Measurements from ENCODE around the gene PLCD4.

The PLCD4 gene

GRCh38 chr2:218576854-218577253 lies 30.8 kb upstream of the PLCD4 start:
- whole genome bisulfite sequencing: 85% methylated on average over 4 of the region's 4 CpGs
- Histone ChIP-seq H3K9ac (ENCODE audit: low read depth, low read length) (no peak overlapping the region), H3K27ac (ENCODE audit: low read depth, low read length) (no peak overlapping the region), H3K9me3 (ENCODE audit: insufficient read depth, low read depth, low read length) (no peaks in the 10 kb centered on the region), H3K4me1 (ENCODE audit: insufficient read depth, low read length) (peaks cover 20% of the 10 kb centered on the region), H3K4me3 (ENCODE audit: low read length) (no peak overlapping the region), H3K36me3 (ENCODE audit: insufficient read depth, low read length) (peaks cover 68% of the 10 kb centered on the region), H3K27me3 (ENCODE audit: insufficient read depth, low read length) (no peaks in the 10 kb centered on the region)

GRCh38 chr2:218577482-218578220 lies 30.0 kb upstream of the PLCD4 start:
- Histone ChIP-seq H3K9me3 (ENCODE audit: insufficient read depth, low read depth, low read length) (no peaks in the 10 kb centered on the region), H3K9ac (ENCODE audit: low read depth, low read length) (no peak overlapping the region), H3K27me3 (ENCODE audit: insufficient read depth, low read length) (no peaks in the 10 kb centered on the region), H3K4me3 (ENCODE audit: low read length) (no peak overlapping the region), H3K4me1 (ENCODE audit: insufficient read depth, low read length) (peaks cover 20% of the 10 kb centered on the region), H3K27ac (ENCODE audit: low read depth, low read length) (peak overlapping the region; percentile 11; the same call in 1 of the 2 replicates), H3K36me3 (ENCODE audit: insufficient read depth, low read length) (peaks cover 69% of the 10 kb centered on the region)
- 92% methylated on average over 2 of the region's 3 CpGs for WGBS

GRCh38 chr2:218578272-218578877 lies 29.3 kb upstream of the PLCD4 start:
- H3K4me1 ChIP-seq (ENCODE audit: insufficient read depth, low read length): peaks cover 20% of the 10 kb centered on the region
- H3K9me3 ChIP-seq (ENCODE audit: insufficient read depth, low read depth, low read length): no peaks in the 10 kb centered on the region
- peak overlapping the region; percentile 11 for H3K27ac ChIP-seq (ENCODE audit: low read depth, low read length)
- 80% methylated on average over 1 of the region's 3 CpGs for WGBS
- H3K27me3 ChIP-seq (ENCODE audit: insufficient read depth, low read length): no peaks in the 10 kb centered on the region
- H3K9ac ChIP-seq (ENCODE audit: low read depth, low read length): no peak overlapping the region
- H3K36me3 ChIP-seq (ENCODE audit: insufficient read depth, low read length): peaks cover 69% of the 10 kb centered on the region
- H3K4me3 ChIP-seq (ENCODE audit: low read length): no peak overlapping the region

GRCh38 chr2:218582076-218582475 lies 25.6 kb upstream of the PLCD4 start:
- no peak overlapping the region for H3K4me3 ChIP-seq (ENCODE audit: low read length)
- H3K9me3 ChIP-seq (ENCODE audit: insufficient read depth, low read depth, low read length): no peaks in the 10 kb centered on the region
- peaks cover 73% of the 10 kb centered on the region for H3K36me3 ChIP-seq (ENCODE audit: insufficient read depth, low read length)
- no peak overlapping the region for H3K9ac ChIP-seq (ENCODE audit: low read depth, low read length)
- no peaks in the 10 kb centered on the region for H3K27me3 ChIP-seq (ENCODE audit: insufficient read depth, low read length)
- no peak overlapping the region for H3K27ac ChIP-seq (ENCODE audit: low read depth, low read length)
- peaks cover 19% of the 10 kb centered on the region for H3K4me1 ChIP-seq (ENCODE audit: insufficient read depth, low read length)
- WGBS: 93% methylated on average over 7 of the region's 7 CpGs

- peaks cover 89% of the 10 kb centered on the region for H3K36me3 ChIP-seq (ENCODE audit: insufficient read depth, low read length)
These were observed 23.5 kb upstream of the PLCD4 start for GRCh38 chr2:218583983-218584850.

GRCh38 chr2:218585541-218585940 lies 22.2 kb upstream of the PLCD4 start:
- H3K27ac ChIP-seq (ENCODE audit: low read depth, low read length): no peak overlapping the region
- peaks cover 97% of the 10 kb centered on the region for H3K36me3 ChIP-seq (ENCODE audit: insufficient read depth, low read length)
- no peaks in the 10 kb centered on the region for H3K4me1 ChIP-seq (ENCODE audit: insufficient read depth, low read length)
- no peaks in the 10 kb centered on the region for H3K27me3 ChIP-seq (ENCODE audit: insufficient read depth, low read length)
- no peak overlapping the region for H3K9ac ChIP-seq (ENCODE audit: low read depth, low read length)
- WGBS: no CpG with 5 or more reads among the region's 1 CpG
- no peak overlapping the region for H3K4me3 ChIP-seq (ENCODE audit: low read length)
- no peaks in the 10 kb centered on the region for H3K9me3 ChIP-seq (ENCODE audit: insufficient read depth, low read depth, low read length)

More at GRCh38 chr2:218583983-218584850, 23.5 kb upstream of the PLCD4 start:
- no peak overlapping the region for H3K27ac ChIP-seq (ENCODE audit: low read depth, low read length)
- H3K9ac ChIP-seq (ENCODE audit: low read depth, low read length): no peak overlapping the region
- no peaks in the 10 kb centered on the region for H3K27me3 ChIP-seq (ENCODE audit: insufficient read depth, low read length)
- no peaks in the 10 kb centered on the region for H3K9me3 ChIP-seq (ENCODE audit: insufficient read depth, low read depth, low read length)
- no peak overlapping the region for H3K4me3 ChIP-seq (ENCODE audit: low read length)
- no peaks in the 10 kb centered on the region for H3K4me1 ChIP-seq (ENCODE audit: insufficient read depth, low read length)
- WGBS: 94% methylated on average over 6 of the region's 6 CpGs

GRCh38 chr2:218605432-218605831 lies 2.3 kb upstream of the PLCD4 start:
- 94% methylated on average over 2 of the region's 2 CpGs for WGBS
- H3K4me3 ChIP-seq (ENCODE audit: low read length): no peak overlapping the region
- H3K9ac ChIP-seq (ENCODE audit: low read depth, low read length): no peak overlapping the region
- H3K36me3 ChIP-seq (ENCODE audit: insufficient read depth, low read length): no peaks in the 10 kb centered on the region
- peaks cover 15% of the 10 kb centered on the region for H3K4me1 ChIP-seq (ENCODE audit: insufficient read depth, low read length)
- no peaks in the 10 kb centered on the region for H3K27me3 ChIP-seq (ENCODE audit: insufficient read depth, low read length)
- H3K27ac ChIP-seq (ENCODE audit: low read depth, low read length): no peak overlapping the region
- no peaks in the 10 kb centered on the region for H3K9me3 ChIP-seq (ENCODE audit: insufficient read depth, low read depth, low read length)

- Histone ChIP-seq H3K36me3 (ENCODE audit: insufficient read depth, low read length) (no peaks in the 10 kb centered on the region), H3K4me3 (ENCODE audit: low read length) (no peak overlapping the region), H3K4me1 (ENCODE audit: insufficient read depth, low read length) (no peaks in the 10 kb centered on the region), H3K27ac (ENCODE audit: low read depth, low read length) (no peak overlapping the region), H3K9me3 (ENCODE audit: insufficient read depth, low read depth, low read length) (no peaks in the 10 kb centered on the region), H3K27me3 (ENCODE audit: insufficient read depth, low read length) (no peaks in the 10 kb centered on the region), H3K9ac (ENCODE audit: low read depth, low read length) (no peak overlapping the region)
- 88% methylated on average over 6 of the region's 6 CpGs for WGBS
These were observed 8.2 kb downstream of the PLCD4 start for GRCh38 chr2:218615868-218616315.

- no peaks in the 10 kb centered on the region for H3K4me1 ChIP-seq (ENCODE audit: insufficient read depth, low read length)
- H3K27ac ChIP-seq (ENCODE audit: low read depth, low read length): no peak overlapping the region
- no peaks in the 10 kb centered on the region for H3K9me3 ChIP-seq (ENCODE audit: insufficient read depth, low read depth, low read length)
- WGBS: 88% methylated on average over 9 of the region's 9 CpGs
- no peak overlapping the region for H3K9ac ChIP-seq (ENCODE audit: low read depth, low read length)
- no peaks in the 10 kb centered on the region for H3K36me3 ChIP-seq (ENCODE audit: insufficient read depth, low read length)
- no peak overlapping the region for H3K4me3 ChIP-seq (ENCODE audit: low read length)
- H3K27me3 ChIP-seq (ENCODE audit: insufficient read depth, low read length): no peaks in the 10 kb centered on the region
These were observed 10.6 kb downstream of the PLCD4 start for GRCh38 chr2:218618102-218618860.

- no peaks in the 10 kb centered on the region for H3K27me3 ChIP-seq (ENCODE audit: insufficient read depth, low read length)
- no peaks in the 10 kb centered on the region for H3K36me3 ChIP-seq (ENCODE audit: insufficient read depth, low read length)
- H3K4me1 ChIP-seq (ENCODE audit: insufficient read depth, low read length): no peaks in the 10 kb centered on the region
- no peak overlapping the region for H3K27ac ChIP-seq (ENCODE audit: low read depth, low read length)
- 76% methylated on average over 6 of the region's 7 CpGs for WGBS
- no peak overlapping the region for H3K9ac ChIP-seq (ENCODE audit: low read depth, low read length)
- H3K9me3 ChIP-seq (ENCODE audit: insufficient read depth, low read depth, low read length): no peaks in the 10 kb centered on the region
- no peak overlapping the region for H3K4me3 ChIP-seq (ENCODE audit: low read length)
These were observed 13.3 kb downstream of the PLCD4 start for GRCh38 chr2:218621007-218621406.
